TTC549 (cell line): ENCODE data around the gene GNG2.

ENCODE experiments used
- FAIRE-seq: peaks from 2 replicates; lab custom pipeline; 2012; peaks lifted over from hg19 to GRCh38; lab: Jason Lieb, UNC

GNG2 gene

GRCh38 chr14:51856792-51857296 lies 3.6 kb upstream of the GNG2 start:
- no peak for FAIRE-seq

GRCh38 chr14:51859131-51859530 lies 1.3 kb upstream of the GNG2 start:
- no peak for FAIRE-seq

GRCh38 chr14:51860825-51861499 lies 550 bp downstream of the GNG2 start:
- no peak for FAIRE-seq

- FAIRE-seq = no peak
Observed at GRCh38 chr14:51862176-51862796, 1.9 kb downstream of the GNG2 start.

GRCh38 chr14:51862860-51863259 lies 2.4 kb downstream of the GNG2 start:
- no peak for FAIRE-seq

GRCh38 chr14:51865953-51866747 lies 5.7 kb downstream of the GNG2 start:
- no peak for FAIRE-seq

- FAIRE-seq = no peak
Observed at GRCh38 chr14:51867741-51868140, 7.3 kb downstream of the GNG2 start.

GRCh38 chr14:51868405-51868804 lies 8.0 kb downstream of the GNG2 start:
- FAIRE-seq = no peak

- FAIRE-seq = no peak
Observed at GRCh38 chr14:51869411-51870100, 9.1 kb downstream of the GNG2 start.

GRCh38 chr14:51870606-51871005 lies 10.2 kb downstream of the GNG2 start:
- no peak for FAIRE-seq

- FAIRE-seq = no peak
Observed at GRCh38 chr14:51871846-51872245, 11.4 kb downstream of the GNG2 start.

- no peak for FAIRE-seq
Observed at GRCh38 chr14:51872396-51872795, 12.0 kb downstream of the GNG2 start.

GRCh38 chr14:51873221-51873893 lies 12.9 kb downstream of the GNG2 start:
- no peak for FAIRE-seq

GRCh38 chr14:51877810-51878209 lies 17.4 kb downstream of the GNG2 start:
- no peak for FAIRE-seq

- FAIRE-seq = no peak
Observed at GRCh38 chr14:51879170-51879569, 18.8 kb downstream of the GNG2 start.

GRCh38 chr14:51880835-51881580 lies 20.6 kb downstream of the GNG2 start:
- no peak for FAIRE-seq

- FAIRE-seq = no peak
Observed at GRCh38 chr14:51881636-51882035, 21.2 kb downstream of the GNG2 start.

GRCh38 chr14:51883232-51883631 lies 22.8 kb downstream of the GNG2 start:
- no peak for FAIRE-seq

- no peak for FAIRE-seq
Observed at GRCh38 chr14:51884086-51884927, 23.9 kb downstream of the GNG2 start.

- FAIRE-seq = no peak
Observed at GRCh38 chr14:51889851-51890250, 29.4 kb downstream of the GNG2 start.
